Body of pancreas (tissue), 4 donors: ENCODE data around the gene ANP32B. TPM values are rescaled to one million over a fixed set of nuclear protein-coding genes. Genes with fewer than 3 reads are reported as not detected.

Experiments
- ATAC-seq: fragments of 150-250 bp; one replicate; pipeline ENCODE4 v1.9.1; 2016
- DNase-seq, 4 donors: peaks; one replicate each; pipeline ENCODE4 v3.0.0-alpha.2; 2019
- H3K27ac ChIP-seq, 4 donors: fragments of 200-600 bp; sonication (generic); 1 replicate in 3 of 4; 2 replicates in 1 of 4; pipeline versions ENCODE4 v1.5.1 to v1.6.1; 2016 to 2019; ENCODE audit warnings: mild to moderate bottlenecking in 1 of 4, mixed read lengths in 1 of 4, moderate library complexity in 1 of 4
- H3K27me3 ChIP-seq, 2 donors: fragments of 200-600 bp; sonication (generic); one replicate each; pipeline ENCODE4 v1.6.0; 2016; ENCODE audit warnings: mild to moderate bottlenecking in 1 of 2
- H3K36me3 ChIP-seq, 2 donors: fragments of 200-600 bp; sonication (generic); replicated peaks in 1 of 2; 2 replicates each; pipeline ENCODE4 v1.5.1; 2016; ENCODE audit warnings: low read depth in 2 of 2; ENCODE audit not compliant: insufficient read depth in 1 of 2
- H3K4me1 ChIP-seq: fragments of 200-600 bp; sonication (generic); one replicate; pipeline ENCODE4 v1.6.0; 2016
- H3K4me3 ChIP-seq, 2 donors: fragments of 200-600 bp; sonication (generic); 1 replicate in 1 of 2; 2 replicates in 1 of 2; pipeline ENCODE4 v1.5.1; 2016 to 2019
- H3K9me3 ChIP-seq, 3 donors: fragments of 200-600 bp; sonication (generic); 1 replicate in 2 of 3; 2 replicates in 1 of 3; pipeline ENCODE4 v1.5.1; 2016
- POLR2A ChIP-seq, 3 donors: fragments of 450-650 bp; IDR thresholded peaks; one replicate each; pipeline ENCODE4 v1.6.1; 2016; ENCODE audit warnings: antibody characterized with exemption in 3 of 3, mild to moderate bottlenecking in 2 of 3
- WGBS, 2 donors: methylation state at CpG; one replicate each; pipeline ENCODE4 v1.1.5; 2017; 5-methylcytosine and 5-hydroxymethylcytosine counted together
- intact Hi-C: fragments of 100-400 bp; cut with DNase I; formaldehyde crosslinking; loops from one replicate; pipeline ENCODE4 v1.15.1; 2023
- small RNA-seq: library from RNA; depleted of rRNA; stranded (forward); fragments of <200 nt; gene quantifications from one replicate; pipeline ENCODE3, GENCODE V24; 2016
- total RNA-seq, 2 donors: library from RNA; depleted of rRNA; stranded (reverse); fragments of >200 nt; gene quantifications; one replicate each; pipeline ENCODE4 v1.1.0, GENCODE V29; 2016
- TF ChIP-seq, protein P1 (sequence below), 7 experiments: fragments of 450-650 bp in 4 of 7; fragments of 200-600 bp in 3 of 7; sonication (generic) in 3 of 7; IDR thresholded peaks; one replicate each; pipeline ENCODE4 v1.5.1; 2016 to 2019; ENCODE audit warnings: antibody characterized with exemption in 7 of 7

Gene ANP32B
- total RNA-seq, 2 donors from 2014 or later = 38.4 to 65.9 TPM

DNA sequence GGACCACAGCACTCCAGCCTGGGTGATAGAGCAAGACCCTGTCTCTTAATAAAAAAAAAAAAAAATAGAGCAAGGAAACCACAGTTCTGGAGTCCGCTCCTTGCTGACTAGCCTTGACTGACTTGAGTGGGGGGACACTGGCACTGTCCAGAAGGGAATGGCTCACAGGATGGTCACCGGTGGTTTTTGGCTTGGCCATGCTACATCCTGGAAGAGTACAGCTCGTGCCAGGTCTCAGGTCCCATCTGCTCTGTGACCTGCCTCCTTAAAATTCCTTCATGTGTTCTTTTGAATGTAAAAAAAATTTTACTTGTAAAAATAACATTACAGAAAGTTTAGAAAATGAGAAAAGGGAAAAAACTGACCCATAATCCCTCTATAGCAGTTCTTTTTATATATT lies 79.0 kb downstream of the ANP32B start:
- peaks cover 0 to 7% of the 10 kb centered on the region in 2 donors for H3K36me3 ChIP-seq
- TF ChIP-seq, protein P1, sequence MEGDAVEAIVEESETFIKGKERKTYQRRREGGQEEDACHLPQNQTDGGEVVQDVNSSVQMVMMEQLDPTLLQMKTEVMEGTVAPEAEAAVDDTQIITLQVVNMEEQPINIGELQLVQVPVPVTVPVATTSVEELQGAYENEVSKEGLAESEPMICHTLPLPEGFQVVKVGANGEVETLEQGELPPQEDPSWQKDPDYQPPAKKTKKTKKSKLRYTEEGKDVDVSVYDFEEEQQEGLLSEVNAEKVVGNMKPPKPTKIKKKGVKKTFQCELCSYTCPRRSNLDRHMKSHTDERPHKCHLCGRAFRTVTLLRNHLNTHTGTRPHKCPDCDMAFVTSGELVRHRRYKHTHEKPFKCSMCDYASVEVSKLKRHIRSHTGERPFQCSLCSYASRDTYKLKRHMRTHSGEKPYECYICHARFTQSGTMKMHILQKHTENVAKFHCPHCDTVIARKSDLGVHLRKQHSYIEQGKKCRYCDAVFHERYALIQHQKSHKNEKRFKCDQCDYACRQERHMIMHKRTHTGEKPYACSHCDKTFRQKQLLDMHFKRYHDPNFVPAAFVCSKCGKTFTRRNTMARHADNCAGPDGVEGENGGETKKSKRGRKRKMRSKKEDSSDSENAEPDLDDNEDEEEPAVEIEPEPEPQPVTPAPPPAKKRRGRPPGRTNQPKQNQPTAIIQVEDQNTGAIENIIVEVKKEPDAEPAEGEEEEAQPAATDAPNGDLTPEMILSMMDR (IDR thresholded peaks at IDR 0.05) = no peak
- no peak for TF ChIP-seq POLR2A (IDR thresholded peaks at IDR 0.05)
- WGBS, 2 donors = 82 to 89% methylated on average over 3 of the region's 3 CpGs
- ATAC-seq = no peak
- intact Hi-C loops = loop anchor here (5.0 kb wide), 1 partner anchor 195 kb away; the partner anchor contains the start of gene TBC1D2
- no peak overlapping the region for H3K4me3 ChIP-seq
- H3K27me3 ChIP-seq = no peaks in the 10 kb centered on the region
- H3K27ac ChIP-seq = no peak overlapping the region
- no peaks in the 10 kb centered on the region for H3K9me3 ChIP-seq
- no peak for DNase-seq
- H3K4me1 ChIP-seq = peaks cover 26% of the 10 kb centered on the region

DNA sequence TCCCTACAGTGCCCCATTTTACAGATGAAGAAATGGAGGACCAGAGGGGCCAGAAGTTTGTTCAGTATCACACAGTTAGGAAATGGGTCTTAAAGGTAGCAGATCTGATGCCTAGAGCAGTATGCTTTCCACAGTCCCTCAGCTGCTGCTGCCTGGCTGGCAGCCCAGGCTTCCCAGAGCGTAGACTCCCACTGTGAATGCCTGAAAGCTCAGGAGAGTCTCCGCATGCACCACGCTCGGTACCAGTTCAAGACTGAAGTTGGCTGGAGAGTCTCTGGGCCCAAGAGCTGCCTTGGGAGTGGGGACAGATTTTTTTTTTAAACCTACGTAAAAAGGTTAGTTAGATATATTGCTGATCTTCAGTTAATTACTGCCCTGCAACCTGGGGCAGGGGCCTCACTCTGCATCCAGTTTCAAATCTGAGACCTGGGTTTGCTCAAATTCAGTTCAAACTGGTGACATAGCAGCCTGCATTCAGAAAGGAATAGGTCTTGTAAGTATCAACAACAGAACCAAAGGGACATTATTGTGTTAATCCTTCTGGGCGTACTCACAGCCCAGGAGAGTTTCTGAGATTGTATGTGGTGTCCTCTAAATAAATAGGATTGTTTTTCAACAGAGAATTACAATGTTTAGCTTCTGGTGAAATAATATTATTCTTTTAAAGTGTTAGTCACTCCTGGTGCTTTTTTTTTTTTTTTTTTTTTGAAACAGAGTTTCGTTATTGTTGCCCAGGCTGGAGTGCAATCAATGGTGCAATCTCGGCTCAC lies 81.7 kb downstream of the ANP32B start:
- H3K4me3 ChIP-seq = no peak overlapping the region
- no peak overlapping the region for H3K27ac ChIP-seq
- intact Hi-C loops = loop anchor here (5.0 kb wide), 1 partner anchor 192 kb away; the partner anchor contains the start of gene TBC1D2
- TF ChIP-seq, protein P1 (IDR thresholded peaks at IDR 0.05) = no peak
- TF ChIP-seq POLR2A (IDR thresholded peaks at IDR 0.05) = no peak
- no peaks in the 10 kb centered on the region for H3K27me3 ChIP-seq
- peaks cover 0 to 7% of the 10 kb centered on the region in 2 donors for H3K36me3 ChIP-seq
- no peaks in the 10 kb centered on the region for H3K9me3 ChIP-seq
- H3K4me1 ChIP-seq = peaks cover 6% of the 10 kb centered on the region
- 87 to 95% methylated on average over 4 to 8 of the region's 8 CpGs for WGBS, 2 donors
- ATAC-seq = no peak
- no peak for DNase-seq

Small RNAs within 50 kb of the gene (small RNA-seq; reads per million reads assigned to genes)
- not detected for gene RNU6-918P

Other genes starting within 250 kb of the ANP32B start
- gene FOXE1, start 130.1 kb upstream of the ANP32B start, total RNA-seq = not detected
- gene TRMO, start 60.8 kb upstream of the ANP32B start, total RNA-seq = 10 to 100 TPM; 14.5 to 17.1 TPM
- not detected for gene HEMGN, start 45.2 kb upstream of the ANP32B start, total RNA-seq
- gene NANS, start 73.4 kb downstream of the ANP32B start, total RNA-seq = 10 to 100 TPM; 31.4 to 45.2 TPM
- 1 to 10 TPM; 2.1 to 4.9 TPM for gene TRIM14, start 135.9 kb downstream of the ANP32B start, total RNA-seq
- gene CORO2A, start 209.3 kb downstream of the ANP32B start, total RNA-seq = 1 to 10 TPM in 1 of 2 donors, under 1 TPM in 1; 0.66 to 1.3 TPM